ENCODE measurements around the gene SEMA5A. TPM values are rescaled to one million over a fixed set of nuclear protein-coding genes. Genes with fewer than 3 reads are reported as not detected.

The SEMA5A gene
- total RNA-seq, 1 experiment from 2014 or later: 34.3 TPM

GRCh38 chr5:9124071-9124470 is 421.8 kb downstream of the SEMA5A start:
- intact Hi-C loops (cut with micrococcal nuclease; ENCODE audit: unreplicated experiment): no loop called here
- Mint-ChIP-seq H3K27ac (ENCODE audit: unreplicated experiment) (no peak overlapping the region), H3K4me3 (ENCODE audit: unreplicated experiment) (no peak overlapping the region), H3K36me3 (ENCODE audit: insufficient read depth, unreplicated experiment) (peaks cover 19% of the 10 kb centered on the region), H3K9me3 (ENCODE audit: unreplicated experiment) (no peaks in the 10 kb centered on the region), H3K4me1 (ENCODE audit: low read depth, unreplicated experiment) (peaks cover 6% of the 10 kb centered on the region), H3K27me3 (ENCODE audit: insufficient read depth, unreplicated experiment) (no peaks in the 10 kb centered on the region)
- Histone ChIP-seq H3K4me1 (no peaks in the 10 kb centered on the region), H3K36me3 (ENCODE audit: control insufficient read depth, insufficient read depth, low read length) (no peaks in the 10 kb centered on the region), H3K27me3 (replicated peaks; ENCODE audit: control insufficient read depth, insufficient read depth, low read length) (no peaks in the 10 kb centered on the region), H3K4me3 (ENCODE audit: low read depth, low read length) (no peak overlapping the region), H3K9me3 (no peaks in the 10 kb centered on the region)
- DNase-seq: no peak
- no TSS peak for BruUV-seq (replicated peaks)
- CTCF ChIA-PET: no interaction called here
- POLR2A ChIA-PET: no interaction called here
- TF ChIP-seq CTCF (IDR thresholded peaks at IDR 0.05; ENCODE audit: insufficient read depth in 1 of 2, low read depth in 1 of 2, low read length in 1 of 2, severe bottlenecking in 1 of 2, unreplicated experiment in 1 of 2): no peak

- no peak overlapping the region for H3K4me3 ChIP-seq (ENCODE audit: low read depth, low read length)
Observed at GRCh38 chr5:9122528-9122927, 423.3 kb downstream of the SEMA5A start.

GRCh38 chr5:9121597-9121996 is 424.3 kb downstream of the SEMA5A start:
- no peaks in the 10 kb centered on the region for H3K36me3 ChIP-seq (ENCODE audit: control insufficient read depth, insufficient read depth, low read length)
- CTCF ChIA-PET: no interaction called here
- Mint-ChIP-seq H3K9me3 (ENCODE audit: unreplicated experiment) (no peaks in the 10 kb centered on the region), H3K27me3 (ENCODE audit: insufficient read depth, unreplicated experiment) (no peaks in the 10 kb centered on the region), H3K4me3 (ENCODE audit: unreplicated experiment) (no peak overlapping the region), H3K27ac (ENCODE audit: unreplicated experiment) (no peak overlapping the region), H3K4me1 (ENCODE audit: low read depth, unreplicated experiment) (peaks cover 6% of the 10 kb centered on the region), H3K36me3 (ENCODE audit: insufficient read depth, unreplicated experiment) (peaks cover 19% of the 10 kb centered on the region)
- TF ChIP-seq CTCF (IDR thresholded peaks at IDR 0.05; ENCODE audit: insufficient read depth in 1 of 2, low read depth in 1 of 2, low read length in 1 of 2, severe bottlenecking in 1 of 2, unreplicated experiment in 1 of 2): no peak
- BruUV-seq (replicated peaks): no TSS peak
- H3K4me3 ChIP-seq (ENCODE audit: low read depth, low read length): no peak overlapping the region
- H3K9me3 ChIP-seq: no peaks in the 10 kb centered on the region
- intact Hi-C loops (cut with micrococcal nuclease; ENCODE audit: unreplicated experiment): no loop called here
- no peak for DNase-seq
- POLR2A ChIA-PET: no interaction called here
- H3K27me3 ChIP-seq (replicated peaks; ENCODE audit: control insufficient read depth, insufficient read depth, low read length): no peaks in the 10 kb centered on the region
- H3K4me1 ChIP-seq: no peaks in the 10 kb centered on the region

More at GRCh38 chr5:9122528-9122927, 423.3 kb downstream of the SEMA5A start:
- H3K36me3 Mint-ChIP-seq (ENCODE audit: insufficient read depth, unreplicated experiment): peaks cover 19% of the 10 kb centered on the region
- H3K27me3 Mint-ChIP-seq (ENCODE audit: insufficient read depth, unreplicated experiment): no peaks in the 10 kb centered on the region
- ChIA-PET CTCF (no interaction called here), POLR2A (no interaction called here)
- DNase-seq: no peak
- no peak overlapping the region for H3K27ac Mint-ChIP-seq (ENCODE audit: unreplicated experiment)
- peaks cover 6% of the 10 kb centered on the region for H3K4me1 Mint-ChIP-seq (ENCODE audit: low read depth, unreplicated experiment)
- intact Hi-C loops (cut with micrococcal nuclease; ENCODE audit: unreplicated experiment): no loop called here
- H3K9me3 Mint-ChIP-seq (ENCODE audit: unreplicated experiment): no peaks in the 10 kb centered on the region
- no TSS peak for BruUV-seq (replicated peaks)
- no peaks in the 10 kb centered on the region for H3K36me3 ChIP-seq (ENCODE audit: control insufficient read depth, insufficient read depth, low read length)
- no peaks in the 10 kb centered on the region for H3K27me3 ChIP-seq (replicated peaks; ENCODE audit: control insufficient read depth, insufficient read depth, low read length)
- no peaks in the 10 kb centered on the region for H3K4me1 ChIP-seq
- no peak overlapping the region for H3K4me3 Mint-ChIP-seq (ENCODE audit: unreplicated experiment)
- no peak for TF ChIP-seq CTCF (IDR thresholded peaks at IDR 0.05; ENCODE audit: insufficient read depth in 1 of 2, low read depth in 1 of 2, low read length in 1 of 2, severe bottlenecking in 1 of 2, unreplicated experiment in 1 of 2)
- H3K9me3 ChIP-seq: no peaks in the 10 kb centered on the region
